Nephron (organoid): ENCODE measurements around the gene ATP9B.

Experiments
- H3K27ac Mint-ChIP-seq, 3 experiments: 2 replicates each; pipeline ENCODE4 v1.8.0; 2020; ENCODE audit warnings: mixed read lengths in 3 of 3, mild to moderate bottlenecking in 2 of 3, moderate library complexity in 1 of 3
- H3K27me3 Mint-ChIP-seq: 2 replicates; pipeline ENCODE4 v1.8.0; 2021; ENCODE audit warnings: low read depth, mild to moderate bottlenecking, moderate library complexity, mixed read lengths
- H3K36me3 Mint-ChIP-seq: 2 replicates; pipeline ENCODE4 v1.8.0; 2020; ENCODE audit warnings: low read depth, mixed read lengths
- H3K4me1 Mint-ChIP-seq: 2 replicates; pipeline ENCODE4 v1.8.0; 2020; ENCODE audit warnings: mixed read lengths
- H3K4me3 Mint-ChIP-seq, 3 experiments: 2 replicates each; pipeline ENCODE4 v1.8.0; 2020; ENCODE audit warnings: mild to moderate bottlenecking in 3 of 3, mixed read lengths in 3 of 3, moderate library complexity in 2 of 3
- H3K9me3 Mint-ChIP-seq: 2 replicates; pipeline ENCODE4 v1.8.0; 2020; ENCODE audit warnings: mixed read lengths
- CTCF ChIP-seq, 3 experiments: fragments of 200-600 bp; sonication (generic); IDR thresholded peaks; one replicate each; pipeline ENCODE4 v1.5.0; 2021; ENCODE audit warnings: antibody characterized with exemption in 3 of 3; ENCODE audit not compliant: unreplicated experiment in 3 of 3

Gene ATP9B

GRCh38 chr18:79185648-79186047 lies 116.5 kb downstream of the ATP9B start:
- no peaks in the 10 kb centered on the region for H3K27me3 Mint-ChIP-seq
- no peak for TF ChIP-seq CTCF (IDR thresholded peaks at IDR 0.05; ENCODE audit: unreplicated experiment in 3 of 3)
- no peaks in the 10 kb centered on the region for H3K9me3 Mint-ChIP-seq
- no peak overlapping the region for H3K4me3 Mint-ChIP-seq
- no peaks in the 10 kb centered on the region for H3K4me1 Mint-ChIP-seq
- peaks cover 22% of the 10 kb centered on the region for H3K36me3 Mint-ChIP-seq
- H3K27ac Mint-ChIP-seq = no peak overlapping the region

GRCh38 chr18:79186649-79187048 lies 117.5 kb downstream of the ATP9B start:
- H3K4me1 Mint-ChIP-seq = no peaks in the 10 kb centered on the region
- no peak overlapping the region for H3K4me3 Mint-ChIP-seq
- H3K9me3 Mint-ChIP-seq = peaks cover 4% of the 10 kb centered on the region
- no peak overlapping the region for H3K27ac Mint-ChIP-seq
- no peak for TF ChIP-seq CTCF (IDR thresholded peaks at IDR 0.05; ENCODE audit: unreplicated experiment in 3 of 3)
- H3K36me3 Mint-ChIP-seq = peaks cover 24% of the 10 kb centered on the region
- no peaks in the 10 kb centered on the region for H3K27me3 Mint-ChIP-seq

GRCh38 chr18:79187532-79188277 lies 118.5 kb downstream of the ATP9B start:
- Mint-ChIP-seq H3K27ac (no peak overlapping the region), H3K27me3 (no peaks in the 10 kb centered on the region), H3K36me3 (peaks cover 18% of the 10 kb centered on the region), H3K9me3 (peaks cover 4% of the 10 kb centered on the region), H3K4me3 (no peak overlapping the region), H3K4me1 (no peaks in the 10 kb centered on the region)
- no peak for TF ChIP-seq CTCF (IDR thresholded peaks at IDR 0.05; ENCODE audit: unreplicated experiment in 3 of 3)

GRCh38 chr18:79191418-79191817 lies 122.2 kb downstream of the ATP9B start:
- Mint-ChIP-seq H3K27me3 (no peaks in the 10 kb centered on the region), H3K4me3 (no peak overlapping the region), H3K9me3 (peaks cover 4% of the 10 kb centered on the region), H3K36me3 (peaks cover 18% of the 10 kb centered on the region), H3K27ac (no peak overlapping the region), H3K4me1 (no peaks in the 10 kb centered on the region)
- TF ChIP-seq CTCF (IDR thresholded peaks at IDR 0.05; ENCODE audit: unreplicated experiment in 3 of 3) = no peak

GRCh38 chr18:79191956-79192355 lies 122.8 kb downstream of the ATP9B start:
- Mint-ChIP-seq H3K4me1 (no peaks in the 10 kb centered on the region), H3K9me3 (peaks cover 4% of the 10 kb centered on the region), H3K4me3 (no peak overlapping the region), H3K27me3 (no peaks in the 10 kb centered on the region), H3K27ac (no peak overlapping the region), H3K36me3 (peaks cover 18% of the 10 kb centered on the region)
- TF ChIP-seq CTCF (IDR thresholded peaks at IDR 0.05; ENCODE audit: unreplicated experiment in 3 of 3) = no peak

- no peak overlapping the region for H3K4me3 Mint-ChIP-seq
- H3K27me3 Mint-ChIP-seq = no peaks in the 10 kb centered on the region
- TF ChIP-seq CTCF (IDR thresholded peaks at IDR 0.05; ENCODE audit: unreplicated experiment in 3 of 3) = no peak
- H3K9me3 Mint-ChIP-seq = peaks cover 4% of the 10 kb centered on the region
- peaks cover 21% of the 10 kb centered on the region for H3K36me3 Mint-ChIP-seq
- peaks cover 4% of the 10 kb centered on the region for H3K4me1 Mint-ChIP-seq
- no peak overlapping the region for H3K27ac Mint-ChIP-seq
Measured at GRCh38 chr18:79193826-79194225, 124.6 kb downstream of the ATP9B start.
